ENCODE data around the gene SAMD4A. TPM values are rescaled to one million over a fixed set of nuclear protein-coding genes. Genes with fewer than 3 reads are reported as not detected.

SAMD4A gene
- total RNA-seq, 1 experiment from 2014 or later, result 9.6 TPM

- Histone ChIP-seq H3K4ac (ENCODE audit: low read depth, low read length) (no peak overlapping the region), H2BK5ac (ENCODE audit: insufficient read length, low read length) (no peak overlapping the region), H2AK5ac (ENCODE audit: insufficient read length, low read length) (no peak overlapping the region), H2BK12ac (ENCODE audit: insufficient read length, low read depth, low read length) (no peak overlapping the region), H3K23ac (ENCODE audit: insufficient read length, low read depth, low read length) (no peak overlapping the region), H3K9ac (ENCODE audit: extremely low read depth, insufficient read length, low read length) (no peak overlapping the region), H3K27ac (ENCODE audit: insufficient read length, low read depth, low read length) (no peak overlapping the region), H4K5ac (ENCODE audit: insufficient read length, low read depth, low read length) (no peak overlapping the region), H2BK15ac (ENCODE audit: low read depth, low read length) (no peak overlapping the region), H4K20me1 (ENCODE audit: control insufficient read depth, insufficient read depth, insufficient read length) (no peaks in the 10 kb centered on the region), H2AFZ (ENCODE audit: low read length) (no peak overlapping the region), H3K27me3 (ENCODE audit: insufficient read depth, low read length) (no peaks in the 10 kb centered on the region), H4K91ac (ENCODE audit: insufficient read length, low read depth, low read length) (no peak overlapping the region), H2BK120ac (ENCODE audit: low read depth, low read length, poor library complexity, severe bottlenecking) (no peak overlapping the region), H3K4me2 (ENCODE audit: insufficient read depth, insufficient read length, low read length) (no peak overlapping the region), H3K79me2 (ENCODE audit: insufficient read depth, low read length) (no peaks in the 10 kb centered on the region), H3K79me1 (ENCODE audit: insufficient read depth, low read depth, low read length, poor library complexity, severe bottlenecking) (no peaks in the 10 kb centered on the region), H3K18ac (ENCODE audit: insufficient read length, low read depth, low read length) (no peak overlapping the region), H3K9me3 (ENCODE audit: control insufficient read depth, low read depth, low read length) (no peaks in the 10 kb centered on the region), H3T11ph (ENCODE audit: low read length) (no peak overlapping the region), H3K56ac (ENCODE audit: insufficient read length, low read depth, low read length) (no peak overlapping the region), H2BK20ac (ENCODE audit: low read depth, low read length, poor library complexity, severe bottlenecking) (no peak overlapping the region), H3K23me2 (ENCODE audit: insufficient read length, low read depth, low read length, poor library complexity, severe bottlenecking) (no peaks in the 10 kb centered on the region), H3K14ac (ENCODE audit: insufficient read depth, low read length) (no peak overlapping the region), H4K8ac (replicated peaks; ENCODE audit: insufficient read length, low read depth, low read length) (no peak overlapping the region), H3K4me1 (ENCODE audit: insufficient read depth, low read length) (no peaks in the 10 kb centered on the region)
- no peak for DNase-seq
- H3K27me3 Mint-ChIP-seq (ENCODE audit: low read depth), result no peaks in the 10 kb centered on the region
- H3K27ac Mint-ChIP-seq, result no peak overlapping the region
- peaks cover 0 to 10% of the 10 kb centered on the region in 2 experiments; a peak in 1 of 4 replicates for H3K4me1 Mint-ChIP-seq
- H3K36me3 Mint-ChIP-seq (ENCODE audit: insufficient read depth in 1 of 3, low read depth in 3 of 3), result no peaks in the 10 kb centered on the region
- TF ChIP-seq CTCF (conservative IDR thresholded peaks at IDR 0.05), result no peak
- no peak overlapping the region for H3K4me3 Mint-ChIP-seq
- H3K9me3 Mint-ChIP-seq, result no peaks in the 10 kb centered on the region
- no CpG with 5 or more reads among the region's 3 CpGs for WGBS (ENCODE audit: extremely low coverage, insufficient read length, low lambda C conversion rate)
Measured at GRCh38 chr14:54600717-54601109, 33.8 kb downstream of the SAMD4A start.
